ENCODE results near the gene C11orf87.

GRCh38 chr11:109425554-109425953 is 3.6 kb downstream of the C11orf87 start:
- TF ChIP-seq POLR2A (IDR thresholded peaks at IDR 0.05) = no peak
- TF ChIP-seq CTCF (IDR thresholded peaks at IDR 0.05) = no peak
